ENCODE data around the gene CCDC57.
"Not testable (repeated sequence)": the region's sequence is repeated elsewhere in the genome, so short reads cannot be mapped to it uniquely, and the experiment has no call there.

GRCh38 chr17:82254746-82255145 lies 42.1 kb upstream of the CCDC57 start:
- TF ChIP-seq CTCF, POLR2AphosphoS5 (IDR thresholded peaks at IDR 0.05): not testable (repeated sequence)
